Left lobe of liver (tissue), 2 donors: ENCODE results near the gene SPEM2. TPM values are rescaled to one million over a fixed set of nuclear protein-coding genes. Genes with fewer than 3 reads are reported as not detected.

Experiments used
- ATAC-seq: fragments of 200-7000 bp; cut with Tn5 transposase; one replicate; pipeline ENCODE4 v1.9.1; 2020; ENCODE audit warnings: mild to moderate bottlenecking, moderate library complexity
- DNase-seq: peaks from one replicate; pipeline ENCODE4 v3.0.0-alpha.2; 2020; ENCODE audit warnings: low spot score
- total RNA-seq: library from RNA; stranded (reverse); gene quantifications from one replicate; pipeline ENCODE4 v1.2.1, GENCODE V29; 2021
- donor health status: DM: no; HTN: no; CAD: no; lungs with moderate emphysema.
- donor health status: DM: no; HTN: yes; CAD: no.

Gene SPEM2
- total RNA-seq, 1 donor from 2014 or later: not detected

DNA sequence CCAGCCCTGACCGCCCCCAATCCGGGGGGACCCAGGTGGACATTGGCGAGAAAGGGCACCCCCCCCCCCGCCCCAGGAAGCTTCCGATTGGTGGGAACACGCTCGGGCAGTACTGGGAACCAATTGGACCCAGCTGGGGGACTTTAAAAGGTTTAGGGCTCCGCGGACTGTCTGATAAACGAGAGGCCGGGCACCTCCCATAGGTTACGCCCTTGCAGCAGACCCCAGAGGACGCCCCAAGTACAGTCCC lies 21.8 kb upstream of the SPEM2 start:
- DNase-seq (no peak), ATAC-seq (peak; percentile 60)

DNA sequence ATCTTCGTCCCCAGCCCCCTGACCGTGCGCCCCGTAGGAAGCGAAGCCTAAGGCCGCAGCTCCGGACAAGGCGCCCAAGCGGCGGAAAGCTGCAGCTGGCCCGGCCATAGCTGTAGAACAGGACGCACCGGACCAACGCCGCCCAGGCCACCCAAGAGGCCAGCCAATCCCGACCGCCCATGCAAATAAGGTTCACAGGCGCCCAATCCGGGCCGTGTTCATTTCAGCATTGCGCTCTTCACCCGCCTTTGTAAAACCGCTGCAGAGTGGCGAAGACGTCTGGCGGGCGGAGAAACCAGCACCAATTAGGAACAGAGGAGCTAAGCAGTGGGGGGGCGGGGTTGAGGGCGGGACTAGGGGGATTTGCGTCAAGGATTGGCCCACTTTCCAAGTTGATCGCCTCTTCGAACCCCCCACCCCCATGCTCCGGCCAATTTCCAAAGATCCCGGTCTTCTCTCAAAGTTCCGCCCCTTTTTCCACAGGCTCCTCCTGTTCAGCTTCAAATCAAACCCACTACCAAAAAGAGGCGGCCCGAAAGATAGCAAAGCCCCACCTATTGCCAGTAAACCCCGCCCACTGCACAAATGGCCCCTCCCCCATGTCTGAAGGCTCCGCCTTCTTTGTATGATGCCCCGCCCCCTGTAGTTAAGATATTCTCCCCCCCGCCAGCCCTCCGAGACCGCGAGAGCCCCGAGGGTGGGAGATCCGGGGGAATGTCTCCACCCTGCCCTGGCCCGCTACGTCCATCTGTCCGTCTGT lies 21.3 kb upstream of the SPEM2 start, which contains the start of gene TMEM256:
TSS of gene TMEM256 (minus strand) at position 121 of the 760 bp plus-strand sequence. CDS start at position 108, 13 bp downstream.
- DNase-seq (peak; percentile 99), ATAC-seq (peak; percentile 85)

DNA sequence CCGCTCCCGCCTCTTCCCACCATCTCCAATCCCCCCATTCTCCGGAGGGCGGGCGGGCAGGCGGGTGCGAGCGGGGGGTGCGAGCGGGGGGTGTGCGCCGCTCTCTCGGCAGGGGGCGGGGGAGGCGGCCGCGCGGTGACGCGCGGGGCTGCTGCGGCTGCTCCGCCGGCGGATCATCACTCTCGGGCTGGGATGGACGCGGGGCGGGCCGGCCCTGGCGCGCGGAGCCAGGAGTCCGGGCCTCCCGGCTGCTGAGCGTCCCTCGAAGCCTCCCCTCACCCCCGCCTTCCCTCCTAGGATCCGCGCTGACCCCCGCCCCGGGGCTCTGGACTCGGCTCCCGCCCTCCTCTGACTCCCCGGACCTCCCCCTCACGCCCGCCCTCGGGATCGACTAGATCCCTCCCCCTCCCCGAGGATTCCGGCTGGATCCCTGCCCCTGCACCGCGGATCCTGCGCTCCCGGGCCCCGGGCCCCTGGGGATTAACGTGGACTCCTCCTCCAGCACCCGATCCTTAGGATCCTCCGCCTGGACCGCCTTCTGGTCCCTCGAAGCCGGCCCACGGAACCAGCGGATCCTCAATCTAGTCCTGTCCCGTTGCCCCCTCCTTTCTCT lies 20.6 kb upstream of the SPEM2 start:
- peak; percentile 68 for DNase-seq
- ATAC-seq: peak; percentile 20

DNA sequence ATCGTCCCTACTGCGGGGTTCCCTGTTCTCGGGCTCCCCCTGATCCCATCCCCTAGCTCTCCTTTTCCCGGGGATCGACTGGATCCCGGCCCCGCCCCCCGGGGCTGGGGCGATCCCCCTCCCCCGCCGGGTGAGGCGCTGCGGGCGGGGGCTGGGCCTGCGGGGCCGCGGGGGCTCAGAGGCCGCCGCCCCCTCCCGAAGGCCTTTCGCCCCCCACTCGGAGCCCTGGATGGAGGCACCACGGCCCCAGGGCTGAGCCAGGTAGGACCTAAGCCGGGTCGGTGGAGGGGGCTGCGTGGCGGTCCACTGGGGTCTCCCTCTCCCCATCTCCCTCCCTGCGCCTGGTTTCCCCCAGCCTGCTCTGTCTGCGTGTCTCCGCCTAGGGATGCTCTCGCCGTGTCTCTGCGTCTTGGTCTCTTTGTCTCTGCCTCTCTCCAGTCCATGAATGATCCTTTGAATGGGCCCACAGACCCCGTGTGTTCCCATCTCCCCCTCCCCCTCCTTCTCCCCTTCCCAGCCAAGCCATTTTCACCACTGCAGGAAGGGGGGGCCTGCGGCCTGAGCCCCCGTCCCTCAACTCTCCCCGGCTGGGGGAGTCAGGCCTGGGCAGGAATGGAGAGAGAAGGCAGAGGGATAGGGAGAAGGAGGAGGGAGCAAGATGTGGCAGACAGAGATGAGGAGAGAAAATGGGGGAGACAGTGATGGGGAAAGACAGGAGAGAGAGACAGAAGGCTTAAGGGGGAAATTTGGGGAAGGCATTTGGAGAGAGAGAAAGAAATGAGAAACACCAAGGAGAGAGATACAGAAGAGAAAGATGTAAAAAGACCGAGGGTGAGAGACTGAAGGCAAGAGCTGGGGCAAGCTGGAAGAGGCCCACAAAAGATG lies 19.8 kb upstream of the SPEM2 start:
- no peak for ATAC-seq
- DNase-seq: no peak

DNA sequence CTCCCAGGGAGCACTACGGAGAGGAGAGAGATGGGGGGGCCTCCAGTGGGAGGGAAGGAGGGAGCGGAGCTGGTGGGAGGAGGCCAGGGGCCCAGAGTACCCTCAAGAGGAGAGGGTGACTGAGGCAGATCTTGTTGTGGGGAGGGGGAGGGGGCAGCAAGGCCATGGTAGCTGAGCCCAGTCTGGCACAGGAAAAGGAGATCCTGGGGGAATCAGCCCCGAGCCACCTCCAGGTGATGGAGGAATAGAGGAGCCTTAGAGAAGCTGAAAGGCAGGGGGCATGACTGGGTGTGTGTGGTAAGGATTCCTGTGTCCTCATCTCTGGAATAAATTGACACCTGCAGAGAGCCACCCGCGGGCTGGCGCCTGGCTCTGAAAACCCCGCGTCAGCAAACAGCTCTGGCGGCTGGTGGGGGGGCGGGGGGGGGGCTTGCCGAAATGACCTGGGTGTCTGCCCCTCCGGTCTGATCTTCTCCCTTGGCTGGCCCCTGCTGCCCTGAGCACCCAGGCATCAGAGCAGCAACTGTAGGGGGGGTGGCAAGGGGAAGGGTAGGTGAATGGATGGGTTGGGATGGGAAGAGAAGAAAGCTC lies 19.1 kb upstream of the SPEM2 start:
- ATAC-seq (no peak), DNase-seq (no peak)

DNA sequence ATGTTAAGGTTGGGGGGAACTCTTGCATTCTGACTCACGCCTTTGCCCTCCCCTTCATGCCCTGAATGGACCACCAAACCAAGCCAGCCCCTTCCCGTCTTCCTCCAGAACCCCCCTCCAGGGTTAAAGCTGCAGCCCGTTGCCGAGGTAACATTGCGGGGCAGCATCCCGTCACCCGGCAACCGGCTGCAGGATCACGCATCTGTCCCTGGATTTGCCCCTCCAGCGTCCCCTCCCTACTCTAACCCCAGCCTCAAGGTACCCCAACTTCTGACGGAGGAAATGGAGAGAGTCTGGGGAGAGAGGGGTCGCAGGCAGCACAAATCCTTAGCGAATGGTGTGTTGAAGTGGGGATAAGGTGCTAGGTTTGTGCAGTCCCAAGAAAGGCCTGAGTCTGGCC lies 18.3 kb upstream of the SPEM2 start:
- ATAC-seq: no peak
- no peak for DNase-seq

DNA sequence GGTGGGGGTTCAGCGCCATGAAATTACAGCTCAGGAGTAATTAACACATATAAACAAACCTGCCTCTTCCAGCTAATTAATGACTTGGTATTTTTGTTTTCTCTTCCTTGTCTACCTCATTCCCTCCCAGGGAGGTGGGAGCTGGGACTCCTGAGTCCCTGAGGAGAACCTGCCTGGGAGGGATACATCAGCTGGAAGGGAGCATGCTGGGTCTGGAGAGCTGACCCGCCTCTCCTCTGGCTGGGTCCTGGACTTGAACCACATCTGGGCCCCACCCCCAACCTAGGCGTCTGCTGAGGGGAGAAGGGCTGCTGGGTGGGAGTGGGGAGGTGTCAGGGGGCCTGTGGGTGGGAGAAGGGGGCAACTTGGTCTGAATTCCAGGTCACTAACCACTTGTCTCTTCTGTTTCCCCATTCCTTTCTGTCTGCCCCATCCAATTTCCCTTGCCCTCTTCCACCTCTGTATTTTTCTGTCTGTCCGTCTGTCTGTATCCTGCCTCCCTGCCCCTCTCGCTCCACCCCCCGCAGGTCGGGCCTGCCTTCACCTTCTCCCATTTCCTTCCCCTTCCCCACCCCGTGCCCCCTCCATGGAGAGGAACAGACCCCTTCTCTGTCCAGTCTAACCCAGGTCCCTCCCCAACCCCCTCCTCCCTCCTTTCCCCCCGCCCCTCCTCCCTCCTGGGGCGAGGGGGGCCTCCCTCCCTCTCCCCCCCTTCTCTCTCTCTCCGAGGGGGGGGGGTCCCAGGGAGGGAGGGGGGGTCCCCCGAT lies 17.7 kb upstream of the SPEM2 start, which contains the start of gene NLGN2:
TSS of gene NLGN2 (plus strand) at position 361 of the 767 bp plus-strand sequence. CDS start 411 bp downstream, outside the sequence.
- ATAC-seq: no peak
- DNase-seq: no peak

DNA sequence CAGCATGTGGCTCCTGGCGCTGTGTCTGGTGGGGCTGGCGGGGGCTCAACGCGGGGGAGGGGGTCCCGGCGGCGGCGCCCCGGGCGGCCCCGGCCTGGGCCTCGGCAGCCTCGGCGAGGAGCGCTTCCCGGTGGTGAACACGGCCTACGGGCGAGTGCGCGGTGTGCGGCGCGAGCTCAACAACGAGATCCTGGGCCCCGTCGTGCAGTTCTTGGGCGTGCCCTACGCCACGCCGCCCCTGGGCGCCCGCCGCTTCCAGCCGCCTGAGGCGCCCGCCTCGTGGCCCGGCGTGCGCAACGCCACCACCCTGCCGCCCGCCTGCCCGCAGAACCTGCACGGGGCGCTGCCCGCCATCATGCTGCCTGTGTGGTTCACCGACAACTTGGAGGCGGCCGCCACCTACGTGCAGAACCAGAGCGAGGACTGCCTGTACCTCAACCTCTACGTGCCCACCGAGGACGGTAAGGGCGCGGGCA lies 17.1 kb upstream of the SPEM2 start:
- DNase-seq (no peak), ATAC-seq (no peak)

DNA sequence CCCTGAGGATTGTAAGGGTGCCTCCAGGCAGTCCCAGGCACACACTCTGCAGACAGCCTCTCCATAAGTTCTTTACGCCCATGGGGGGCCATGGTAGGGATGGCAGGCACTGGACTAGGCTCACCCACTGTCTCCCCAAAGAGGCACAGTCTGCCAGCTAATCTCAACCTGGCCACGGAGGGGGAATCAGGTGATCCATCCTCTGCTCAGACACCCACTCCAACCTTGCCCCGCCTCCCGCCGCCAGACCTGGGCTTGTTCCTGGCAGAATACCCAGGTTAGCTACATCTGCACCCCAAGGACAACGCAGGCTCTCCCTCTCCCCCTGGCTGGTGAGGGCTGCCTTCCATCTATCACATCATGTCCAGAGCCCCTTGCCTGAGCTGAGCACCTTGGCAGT lies 16.6 kb upstream of the SPEM2 start:
- DNase-seq: no peak

DNA sequence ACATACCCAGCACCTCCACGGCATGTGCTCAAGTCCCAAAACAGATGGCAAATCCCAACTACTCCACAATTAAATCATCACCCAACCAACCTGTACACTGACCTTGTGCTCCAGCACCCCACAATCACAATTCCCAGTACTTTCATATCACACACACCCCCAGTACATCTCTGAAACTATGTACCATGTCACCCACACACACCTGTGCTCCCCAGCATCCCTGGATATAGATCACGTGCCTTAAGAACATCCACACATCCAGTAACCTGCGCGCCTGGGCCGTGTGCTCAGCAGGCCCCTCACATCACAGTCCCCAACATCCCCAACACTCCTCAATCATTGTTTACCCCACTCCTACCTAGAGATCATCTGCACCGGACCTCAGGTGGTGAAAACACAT lies 15.7 kb upstream of the SPEM2 start:
- no peak for DNase-seq
- no peak for ATAC-seq

More for the DNA sequence above, 16.6 kb upstream of the SPEM2 start:
- ATAC-seq: no peak

DNA sequence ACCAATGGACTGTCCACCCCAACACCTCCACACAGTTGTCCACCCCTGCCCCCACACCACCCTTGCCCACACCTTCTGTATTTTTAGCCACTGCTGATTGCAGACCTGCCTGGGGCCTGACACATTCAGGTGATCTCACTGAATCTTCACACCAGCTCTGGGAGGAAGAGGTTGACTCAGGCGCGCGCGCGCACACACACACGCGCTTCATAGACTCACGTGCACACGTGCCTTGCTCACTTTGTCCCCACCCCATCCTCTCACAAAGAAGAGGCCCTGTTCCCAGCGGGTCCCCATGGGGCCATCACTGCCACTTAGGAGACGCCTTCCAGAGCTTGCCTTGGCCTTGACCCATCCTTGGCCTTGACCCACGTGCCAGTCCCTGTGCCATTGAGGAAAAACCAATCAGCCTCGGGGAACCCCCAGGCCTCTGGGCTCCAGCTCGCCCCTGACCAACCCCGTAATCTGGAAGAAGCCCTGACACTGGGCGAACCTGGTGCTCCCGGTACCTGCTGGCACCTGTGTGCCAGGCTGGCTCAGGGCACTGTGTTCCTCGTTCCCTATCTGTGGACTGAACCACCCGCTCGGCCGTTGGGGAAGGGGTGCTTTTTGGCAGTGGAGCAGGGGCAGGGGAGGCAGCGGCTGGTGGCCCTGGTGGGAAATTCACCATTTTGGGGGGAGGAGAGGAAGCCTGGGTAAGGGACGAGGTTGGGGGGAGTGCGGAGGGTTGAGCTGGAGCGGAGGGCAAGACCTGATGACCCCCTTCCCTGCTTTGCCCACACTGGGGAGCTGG lies 14.6 kb upstream of the SPEM2 start:
- no peak for ATAC-seq
- no peak for DNase-seq

DNA sequence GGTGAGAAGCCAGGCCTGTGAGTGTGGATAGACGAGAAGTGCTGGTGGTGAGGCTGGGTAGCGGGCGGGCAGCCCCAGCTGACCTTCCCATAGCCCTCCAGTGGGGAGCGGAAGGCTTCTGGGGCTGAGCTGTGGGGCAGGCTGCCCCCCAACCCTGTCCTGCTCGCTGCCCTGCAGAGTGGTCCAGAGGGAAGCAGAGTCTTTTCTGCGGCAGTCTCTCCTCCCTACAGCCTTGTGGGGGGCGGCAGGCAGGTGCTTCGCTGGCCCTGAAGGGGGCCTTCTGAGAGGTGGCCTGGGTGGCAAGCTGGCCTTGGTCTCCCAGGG lies 14.0 kb upstream of the SPEM2 start:
- no peak for ATAC-seq
- DNase-seq: no peak

DNA sequence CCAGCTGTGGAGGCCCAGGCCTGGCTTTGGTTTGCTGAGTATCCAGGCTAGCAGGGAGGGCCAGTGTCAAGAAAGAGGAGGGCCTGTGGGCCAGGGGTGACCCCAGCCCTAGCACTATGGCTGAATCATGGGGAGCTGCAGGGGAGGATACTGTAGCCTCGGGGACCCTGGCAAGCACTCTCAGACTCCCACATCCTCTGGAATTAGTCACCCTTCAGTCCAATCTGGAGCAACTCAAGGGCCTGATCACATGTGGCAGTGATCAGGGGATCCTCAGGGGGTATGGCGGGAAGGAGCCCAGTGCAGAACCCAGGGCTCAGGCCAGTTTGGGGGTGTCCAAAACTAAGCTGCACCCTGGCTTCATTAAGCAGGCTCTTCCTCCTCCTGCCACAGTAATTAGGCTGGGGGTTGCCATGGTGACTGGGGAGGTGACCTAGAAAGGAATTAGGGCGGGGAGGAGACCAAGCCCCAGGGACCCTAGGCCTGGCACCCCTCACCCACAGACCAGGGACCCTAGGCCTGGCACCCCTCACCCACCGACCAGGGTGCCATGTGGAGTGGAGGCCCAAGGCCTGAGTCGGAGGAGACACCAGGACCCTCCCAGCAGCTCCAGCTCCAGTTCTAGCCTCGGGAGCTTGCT lies 11.9 kb upstream of the SPEM2 start:
- ATAC-seq (no peak), DNase-seq (no peak)

DNA sequence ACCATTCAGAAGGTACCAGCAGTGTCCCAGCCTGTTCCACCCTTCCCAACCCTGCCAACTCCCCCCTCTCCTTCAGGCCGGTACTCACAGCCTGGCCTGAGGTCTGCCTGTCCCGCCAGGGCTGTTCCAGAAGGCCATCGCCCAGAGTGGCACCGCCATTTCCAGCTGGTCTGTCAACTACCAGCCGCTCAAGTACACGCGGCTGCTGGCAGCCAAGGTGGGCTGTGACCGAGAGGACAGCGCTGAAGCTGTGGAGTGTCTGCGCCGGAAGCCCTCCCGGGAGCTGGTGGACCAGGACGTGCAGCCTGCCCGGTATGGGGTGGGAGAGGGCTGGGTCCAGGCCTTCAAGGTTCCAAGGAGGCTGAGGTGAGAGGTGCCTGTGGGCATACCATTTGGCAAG lies 10.6 kb upstream of the SPEM2 start:
- no peak for DNase-seq
- ATAC-seq: no peak

DNA sequence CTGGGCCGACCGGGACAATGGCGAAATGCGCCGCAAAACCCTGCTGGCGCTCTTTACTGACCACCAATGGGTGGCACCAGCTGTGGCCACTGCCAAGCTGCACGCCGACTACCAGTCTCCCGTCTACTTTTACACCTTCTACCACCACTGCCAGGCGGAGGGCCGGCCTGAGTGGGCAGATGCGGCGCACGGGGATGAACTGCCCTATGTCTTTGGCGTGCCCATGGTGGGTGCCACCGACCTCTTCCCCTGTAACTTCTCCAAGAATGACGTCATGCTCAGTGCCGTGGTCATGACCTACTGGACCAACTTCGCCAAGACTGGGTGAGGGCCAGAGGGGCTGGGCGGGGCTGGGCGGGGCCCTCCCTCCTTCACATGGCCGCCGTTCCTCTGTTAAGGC lies 9.6 kb upstream of the SPEM2 start:
- no peak for DNase-seq

DNA sequence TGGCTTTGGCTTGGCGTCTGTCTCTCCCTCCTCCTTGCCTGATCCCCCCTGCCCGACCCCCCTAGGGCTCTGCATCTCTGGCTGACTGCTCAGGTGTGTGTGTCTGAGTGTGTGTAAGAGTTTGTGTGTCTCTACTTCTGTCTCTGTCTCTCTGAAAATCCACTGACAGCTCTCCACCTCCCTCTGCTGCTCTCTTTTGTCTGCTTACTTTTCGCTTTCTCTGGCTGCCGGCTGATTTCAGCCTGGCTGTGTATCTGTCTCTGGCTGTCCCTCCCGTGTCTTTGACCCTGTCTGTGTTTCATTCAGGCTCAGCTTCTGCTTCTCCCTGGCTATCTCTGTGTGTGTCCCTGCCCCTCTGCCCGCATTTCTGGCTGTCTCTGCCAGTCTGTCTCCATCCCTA lies 9.1 kb upstream of the SPEM2 start:
- DNase-seq: no peak
- ATAC-seq: no peak

More for the DNA sequence above, 9.6 kb upstream of the SPEM2 start:
- ATAC-seq: no peak

DNA sequence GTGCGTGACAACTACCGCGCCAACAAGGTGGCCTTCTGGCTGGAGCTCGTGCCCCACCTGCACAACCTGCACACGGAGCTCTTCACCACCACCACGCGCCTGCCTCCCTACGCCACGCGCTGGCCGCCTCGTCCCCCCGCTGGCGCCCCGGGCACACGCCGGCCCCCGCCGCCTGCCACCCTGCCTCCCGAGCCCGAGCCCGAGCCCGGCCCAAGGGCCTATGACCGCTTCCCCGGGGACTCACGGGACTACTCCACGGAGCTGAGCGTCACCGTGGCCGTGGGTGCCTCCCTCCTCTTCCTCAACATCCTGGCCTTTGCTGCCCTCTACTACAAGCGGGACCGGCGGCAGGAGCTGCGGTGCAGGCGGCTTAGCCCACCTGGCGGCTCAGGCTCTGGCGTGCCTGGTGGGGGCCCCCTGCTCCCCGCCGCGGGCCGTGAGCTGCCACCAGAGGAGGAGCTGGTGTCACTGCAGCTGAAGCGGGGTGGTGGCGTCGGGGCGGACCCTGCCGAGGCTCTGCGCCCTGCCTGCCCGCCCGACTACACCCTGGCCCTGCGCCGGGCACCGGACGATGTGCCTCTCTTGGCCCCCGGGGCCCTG lies 8.3 kb upstream of the SPEM2 start:
- no peak for ATAC-seq
- no peak for DNase-seq

DNA sequence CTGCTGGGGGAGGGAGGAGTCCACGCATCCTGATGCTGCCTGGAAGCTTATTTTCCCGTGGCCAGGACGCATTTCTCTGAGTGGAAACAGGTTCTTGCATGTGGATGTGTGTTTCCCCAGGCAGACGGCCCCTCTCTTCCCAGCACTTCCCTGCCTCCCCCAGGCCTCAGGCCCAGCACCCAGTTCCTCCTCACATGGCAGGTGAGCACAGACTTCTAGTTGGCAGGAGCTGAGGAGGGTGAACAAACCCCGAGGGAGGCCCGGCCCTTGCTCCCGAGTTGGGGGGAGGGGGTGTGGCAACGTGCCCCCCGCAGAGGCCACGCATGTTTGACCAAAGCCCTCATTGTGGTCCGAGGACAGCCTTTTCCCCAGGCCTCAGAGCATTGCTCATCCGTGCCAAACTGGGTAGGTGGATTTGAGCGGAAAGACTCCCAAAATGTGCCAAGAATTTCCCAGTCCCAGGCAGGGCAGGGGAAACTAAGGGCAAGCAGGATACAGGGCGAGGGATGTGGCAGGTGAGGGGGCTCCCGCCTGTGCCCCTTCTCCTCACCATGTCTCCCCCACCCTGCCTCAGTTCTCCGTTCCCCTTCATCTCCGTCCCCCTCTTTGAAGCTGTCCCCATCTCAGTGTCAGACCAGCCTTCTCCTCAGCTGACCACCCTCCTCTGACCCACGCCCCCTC lies 6.8 kb upstream of the SPEM2 start:
- DNase-seq (no peak), ATAC-seq (no peak)
